Stimulated activated CD8-positive, alpha-beta memory T cell treated with anti-CD3 and anti-CD28 coated beads, Interleukin-4, amount 100 ng/mL, for 4 hours (primary cell): ENCODE measurements around the gene PRR36.
A peak's percentile ranks its signal among the peaks of the same experiment; 100 is the strongest.

Experiments used
- DNase-seq, 2 donors: peaks; one replicate each; pipeline ENCODE4 v3.0.0-alpha.2; 2020; ENCODE audit warnings: low read depth in 2 of 2, low spot score in 1 of 2

Gene PRR36

DNA sequence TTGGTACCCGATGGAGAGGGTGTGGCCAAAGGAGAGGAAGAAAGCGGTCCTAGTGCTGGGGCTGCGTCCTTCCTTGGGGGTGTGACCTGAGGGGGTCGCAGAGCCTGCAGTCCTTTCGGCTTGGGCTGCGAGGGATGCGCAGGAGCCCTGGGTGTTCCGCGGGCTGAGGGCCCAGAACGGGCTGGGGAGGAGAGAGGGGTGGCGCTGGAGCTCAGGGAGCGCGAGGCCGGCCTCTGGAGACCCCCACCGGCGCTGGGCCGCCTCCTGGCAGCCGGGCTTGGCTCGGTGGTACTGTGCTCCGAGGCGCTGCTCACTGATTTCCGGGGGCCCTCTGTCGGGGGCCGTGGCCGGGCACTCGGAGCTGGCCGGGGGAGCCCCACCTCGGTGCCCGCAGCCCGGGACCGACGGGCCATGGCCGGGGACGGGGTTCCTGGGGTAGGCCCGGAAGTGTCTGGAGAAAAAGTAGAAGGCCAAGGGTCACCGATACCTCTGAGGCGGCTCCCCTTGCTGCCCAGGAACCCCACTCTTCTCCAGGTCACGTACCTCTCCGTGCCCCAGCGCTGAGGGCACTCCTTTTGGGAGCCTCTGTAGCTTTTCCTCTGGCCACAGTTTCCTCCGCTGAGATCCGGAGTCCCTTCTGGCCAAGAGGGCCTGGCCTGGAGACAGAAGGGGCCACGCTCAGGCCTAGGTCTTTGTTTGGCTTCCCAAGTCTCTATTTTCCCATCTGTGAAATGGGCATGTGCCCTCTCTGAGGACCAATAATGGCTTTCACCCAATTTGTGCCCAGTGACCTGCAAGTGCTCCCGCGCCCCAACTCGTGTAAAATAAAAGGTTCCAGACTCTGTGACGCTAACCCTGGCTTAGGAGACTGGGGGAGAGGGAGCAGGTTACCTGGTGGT is 1.6 kb downstream of the PRR36 start:
- DNase-seq = no peak

DNA sequence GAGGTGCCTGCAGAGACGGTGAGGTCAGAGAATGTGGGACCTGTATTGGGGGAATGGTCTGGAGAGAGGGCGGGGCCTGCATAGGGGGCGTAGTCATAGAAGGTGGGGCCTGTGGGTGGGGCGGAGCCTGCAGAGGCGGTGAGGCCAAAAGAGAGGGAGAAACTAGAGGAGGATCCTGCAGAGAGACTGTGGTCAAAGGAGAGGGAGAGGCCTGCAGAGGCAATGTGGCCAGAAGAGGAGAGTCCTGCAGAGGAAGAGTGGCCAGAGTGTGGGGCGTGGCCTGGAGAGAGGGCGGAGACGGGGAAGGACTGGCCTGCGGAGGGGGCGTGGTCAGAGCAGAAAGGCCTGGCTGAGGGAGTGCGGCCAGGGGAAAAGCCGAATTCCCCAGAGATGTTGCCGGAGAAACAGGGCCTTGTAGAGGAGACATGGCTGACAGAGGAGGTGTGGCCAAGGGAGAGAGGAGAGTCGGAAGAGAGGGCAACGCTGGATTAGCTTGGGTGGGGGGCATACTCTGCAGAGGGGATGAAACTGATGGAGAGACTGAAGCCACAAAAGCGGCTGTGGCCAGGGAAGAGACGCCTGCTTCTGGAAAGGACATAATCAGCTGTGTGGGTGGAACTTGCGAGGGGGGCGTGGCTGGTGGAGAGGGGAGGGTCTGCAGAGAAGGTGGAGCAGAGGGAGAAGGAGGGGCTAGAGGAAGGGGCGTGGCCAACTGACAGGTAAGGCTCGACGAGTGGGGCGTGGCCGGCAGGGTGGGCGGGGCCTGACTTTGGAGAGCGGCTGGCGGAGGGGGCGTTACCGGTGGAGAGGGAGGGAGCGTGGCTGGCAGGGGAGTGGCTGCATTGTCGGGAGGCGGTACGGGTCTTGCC is 2.5 kb downstream of the PRR36 start:
- peak; percentile 47 to 56 for DNase-seq

DNA sequence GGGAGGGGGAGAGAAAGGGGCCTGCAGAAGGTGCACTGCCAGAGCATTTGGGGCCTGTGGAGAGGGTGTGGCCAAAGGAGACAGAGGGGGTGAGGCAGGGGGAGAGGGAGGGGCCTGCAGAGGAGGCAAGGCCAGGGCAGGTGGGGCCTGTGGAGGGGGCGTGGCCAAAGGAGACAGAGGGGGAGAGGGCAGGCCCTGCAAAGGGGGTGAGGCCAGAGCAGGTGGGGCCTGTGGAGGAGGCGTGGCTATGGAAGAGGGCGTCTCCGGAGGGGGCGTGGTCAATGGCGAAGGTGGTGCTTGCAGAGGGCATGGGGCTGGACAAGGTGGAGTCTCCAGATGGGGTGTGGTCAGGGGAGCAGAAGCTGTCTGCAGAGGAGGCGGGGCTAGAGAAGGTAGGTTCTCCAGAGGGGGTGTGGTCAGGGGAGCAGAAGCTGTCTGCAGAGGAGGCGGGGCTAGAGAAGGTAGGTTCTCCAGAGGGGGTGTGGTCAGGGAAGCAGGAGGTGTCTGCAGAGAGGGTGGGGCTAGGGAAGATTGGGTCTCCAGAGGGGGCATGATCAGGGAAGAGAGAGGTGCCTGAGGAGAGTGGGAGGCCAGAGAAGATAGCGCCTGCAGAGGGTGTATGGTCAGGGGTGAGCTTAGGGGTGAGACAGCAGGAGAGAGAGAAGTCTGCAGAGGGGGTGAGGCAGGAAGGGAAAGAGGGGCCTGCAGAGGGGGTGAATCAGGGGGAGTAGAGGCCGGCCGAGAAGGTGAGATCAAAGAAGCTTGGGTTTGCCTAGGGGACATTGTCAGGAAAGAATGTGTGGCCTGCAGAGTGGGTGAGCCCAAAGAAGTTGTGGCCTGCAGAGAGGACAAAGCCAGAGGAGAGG is 3.4 kb downstream of the PRR36 start:
- no peak for DNase-seq

DNA sequence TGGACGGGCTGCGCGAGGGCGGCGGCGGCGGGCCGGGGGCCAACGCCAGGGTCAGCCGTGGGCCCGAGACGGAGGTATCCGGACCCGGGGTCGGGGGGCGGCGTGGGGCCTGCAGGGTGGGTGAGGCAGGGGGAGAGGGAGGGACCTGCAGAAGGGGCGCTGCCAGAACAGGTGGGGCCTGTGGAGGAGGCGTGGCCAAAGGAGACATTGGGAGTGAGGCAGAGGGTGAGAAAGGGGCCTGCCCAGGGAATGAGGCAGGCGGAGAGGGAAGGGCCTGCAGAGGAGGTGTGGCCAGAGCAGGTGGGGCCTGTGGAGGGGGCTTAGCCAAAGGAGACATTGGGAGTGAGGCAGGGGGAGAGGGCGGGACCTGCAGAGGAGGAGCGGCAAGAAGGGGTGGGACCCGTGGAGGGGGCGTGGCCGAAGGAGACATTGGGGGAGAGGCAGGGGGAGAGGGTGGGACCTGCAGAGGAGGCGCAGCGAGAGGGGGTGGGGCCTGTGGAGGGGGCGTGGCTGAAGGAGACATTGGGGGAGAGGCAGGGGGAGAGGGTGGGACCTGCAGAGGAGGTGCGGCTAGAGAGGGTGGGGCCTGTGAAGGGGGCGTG is 4.2 kb downstream of the PRR36 start:
- DNase-seq = no peak

DNA sequence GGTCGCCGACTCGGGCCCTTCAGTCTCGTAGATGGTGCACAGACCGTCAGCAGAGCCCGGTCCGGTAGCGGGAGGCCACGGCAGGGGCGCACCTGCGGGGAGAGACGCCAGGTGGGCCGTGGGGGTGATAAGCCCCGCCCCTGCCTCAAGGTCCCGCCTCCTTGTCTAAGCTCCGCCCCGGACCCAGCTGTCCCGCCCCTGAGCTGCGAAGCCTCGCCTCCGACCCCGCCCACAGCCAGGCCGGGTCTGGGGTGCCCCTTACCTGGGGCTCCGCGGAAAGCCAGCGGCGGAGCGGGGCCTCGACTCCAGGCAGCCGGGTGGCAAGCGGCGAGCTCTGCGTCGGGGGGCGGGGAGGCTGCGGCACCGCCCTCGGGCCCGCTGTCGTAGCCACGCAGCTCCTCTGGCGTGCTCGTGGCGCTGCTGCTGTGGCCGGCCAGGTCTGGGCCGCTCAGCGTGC is 4.7 kb downstream of the PRR36 start:
- peak; percentile 53 to 63 for DNase-seq

DNA sequence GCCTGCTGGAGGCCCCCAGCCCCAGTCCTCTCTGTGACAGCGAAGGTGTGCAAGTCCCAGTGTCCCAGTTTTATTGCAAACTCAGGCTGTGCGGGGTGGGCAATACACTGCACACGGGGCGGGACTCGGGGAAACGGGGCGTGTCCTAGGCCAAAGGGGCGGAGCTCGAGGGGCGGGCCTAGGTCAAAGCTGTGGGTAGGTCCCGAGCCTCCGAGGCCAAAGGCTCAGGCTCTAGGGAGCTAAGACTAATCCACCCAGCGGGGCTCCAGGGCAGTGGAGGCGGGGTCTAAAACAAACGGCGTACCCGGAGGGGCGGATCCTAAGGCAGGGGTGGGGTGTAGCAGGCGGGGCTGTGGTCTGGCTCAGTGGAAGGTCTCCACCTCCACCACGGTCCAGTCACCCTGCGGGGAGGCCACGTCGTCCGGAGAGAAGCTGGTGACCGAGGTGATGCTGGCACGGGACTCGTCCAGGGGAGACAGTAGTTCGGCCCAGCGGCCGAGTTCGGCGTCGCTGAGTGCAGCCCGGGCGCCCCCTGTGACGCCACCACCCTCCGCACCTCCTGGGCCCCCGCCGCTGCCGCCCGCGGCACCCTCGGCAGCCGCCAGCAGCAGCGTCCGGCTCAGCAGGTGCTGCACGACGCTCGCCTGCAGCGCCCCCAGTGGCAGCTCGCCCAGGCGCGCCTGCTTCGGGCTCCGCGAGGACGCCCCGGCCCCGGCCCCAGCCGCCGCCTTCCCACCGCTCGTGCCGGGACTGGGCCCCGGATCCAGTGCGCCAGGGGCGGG is 5.3 kb downstream of the PRR36 start:
- peak; percentile 47 to 48 for DNase-seq

DNA sequence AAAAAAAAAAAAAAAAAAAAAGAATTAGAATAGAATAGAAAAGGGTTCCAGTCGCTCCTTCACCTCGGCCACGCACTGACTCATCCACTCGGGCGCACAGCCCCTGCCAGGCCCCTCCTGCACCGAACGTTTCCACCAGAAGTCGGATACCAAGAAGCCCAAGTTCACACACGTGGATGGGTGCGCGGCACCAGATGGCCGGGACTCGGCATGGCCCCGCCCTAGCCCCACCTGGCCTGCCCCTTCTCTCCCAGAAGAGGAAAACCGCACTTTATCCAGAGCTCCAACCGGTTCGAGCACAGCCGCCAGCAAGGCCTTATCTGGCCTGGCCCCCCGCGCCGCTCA is 5.9 kb downstream of the PRR36 start:
- no peak for DNase-seq

DNA sequence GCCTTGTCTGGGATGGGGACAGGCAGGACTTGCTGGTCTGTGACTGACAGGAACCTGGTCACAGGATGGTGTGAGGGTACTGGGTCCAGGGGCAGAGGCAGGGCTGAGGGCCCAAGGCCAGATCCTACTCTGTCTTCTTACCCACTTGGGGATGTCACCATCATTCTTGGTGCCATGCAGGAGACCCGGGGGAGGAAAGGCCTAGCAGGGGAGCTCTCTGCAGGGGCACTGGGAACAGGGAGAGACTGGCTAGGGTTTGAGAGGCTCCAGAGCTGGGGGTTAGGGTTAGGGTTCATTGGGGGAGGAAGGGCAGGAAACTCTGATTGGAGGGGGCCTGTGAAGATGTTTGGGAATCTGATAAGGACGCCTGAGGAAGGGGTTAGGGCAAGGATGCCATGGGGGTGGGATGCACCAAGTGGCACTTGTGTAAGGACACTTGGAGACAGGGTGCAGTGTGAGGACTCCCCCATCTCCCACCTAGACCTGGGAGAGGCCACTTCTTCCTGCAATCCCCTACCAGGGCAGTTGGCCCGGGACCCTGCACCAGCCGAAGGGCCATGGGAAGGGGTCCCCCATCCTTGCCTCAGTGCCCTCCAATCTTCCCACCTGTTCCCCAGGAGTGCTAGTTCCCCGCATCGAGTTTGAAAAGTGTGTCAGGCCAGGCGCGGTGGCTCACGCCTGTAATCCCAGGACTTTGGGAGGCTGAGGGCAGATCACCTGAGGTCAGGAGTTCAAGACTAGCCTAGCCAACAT is 6.9 kb downstream of the PRR36 start:
- no peak for DNase-seq

DNA sequence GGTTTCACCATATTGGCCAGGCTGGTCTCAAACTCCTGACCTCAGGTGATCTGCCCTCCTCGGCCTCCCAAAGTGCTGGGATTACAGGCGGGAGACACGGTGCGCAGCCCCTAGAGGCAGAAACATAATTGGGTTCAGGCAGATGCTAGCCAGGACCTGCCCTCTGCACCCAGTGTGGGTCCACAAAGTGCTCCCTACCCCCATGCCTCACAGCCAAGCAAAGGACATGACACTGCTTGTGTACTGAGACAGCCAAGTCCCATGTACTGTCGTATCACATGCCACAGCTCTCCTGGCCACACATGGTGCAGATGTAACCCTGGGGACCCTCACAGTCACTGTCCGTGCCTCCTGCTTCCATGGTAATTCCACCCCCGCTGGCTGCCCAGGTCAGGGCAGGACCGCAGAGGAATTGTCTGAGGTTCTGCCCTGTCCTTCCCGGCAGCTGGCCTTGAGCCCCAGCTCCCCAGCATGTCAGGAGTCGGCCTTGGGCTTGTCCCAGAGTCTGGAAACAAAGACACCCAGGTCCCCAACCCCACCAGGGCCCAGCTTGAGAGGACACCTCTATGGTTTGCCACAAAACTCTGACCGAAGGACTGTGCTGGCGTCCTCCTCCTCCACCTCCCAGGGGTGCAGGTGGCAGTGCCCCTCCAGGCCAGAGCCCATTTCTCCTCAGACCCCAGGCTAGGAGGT is 7.6 kb downstream of the PRR36 start:
- no peak for DNase-seq

DNA sequence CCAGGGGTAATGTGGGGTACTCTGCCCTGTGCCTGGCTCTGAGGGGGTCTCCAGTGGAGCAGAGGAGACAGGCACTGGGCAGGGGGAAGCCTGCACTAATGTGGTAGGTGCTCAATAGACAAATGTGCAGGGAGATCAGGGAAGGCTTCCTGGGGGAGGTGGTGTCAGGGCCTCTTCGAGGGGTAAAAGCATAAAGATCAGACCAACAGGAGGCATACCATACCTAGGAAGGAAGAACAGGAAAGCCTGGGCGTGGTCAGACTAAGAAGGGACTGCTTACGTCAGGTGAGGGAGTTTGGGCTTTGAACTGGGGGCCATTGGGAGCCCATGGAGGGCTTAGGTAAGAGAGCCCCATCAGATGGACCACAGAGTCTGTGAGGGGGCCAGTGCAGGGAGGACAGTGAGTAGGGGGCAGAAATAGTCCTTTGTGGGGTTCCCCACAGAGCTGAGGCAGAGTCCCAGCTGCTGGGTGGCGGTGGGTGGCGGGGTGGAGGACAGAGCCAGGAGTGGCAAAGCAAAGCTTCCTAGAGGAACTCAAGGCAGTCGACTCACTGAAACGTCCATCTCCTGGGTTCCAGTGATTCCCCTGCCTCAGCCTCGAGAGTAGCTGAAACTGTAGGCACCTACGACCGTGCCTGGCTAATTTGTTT is 8.8 kb downstream of the PRR36 start:
- DNase-seq = no peak

DNA sequence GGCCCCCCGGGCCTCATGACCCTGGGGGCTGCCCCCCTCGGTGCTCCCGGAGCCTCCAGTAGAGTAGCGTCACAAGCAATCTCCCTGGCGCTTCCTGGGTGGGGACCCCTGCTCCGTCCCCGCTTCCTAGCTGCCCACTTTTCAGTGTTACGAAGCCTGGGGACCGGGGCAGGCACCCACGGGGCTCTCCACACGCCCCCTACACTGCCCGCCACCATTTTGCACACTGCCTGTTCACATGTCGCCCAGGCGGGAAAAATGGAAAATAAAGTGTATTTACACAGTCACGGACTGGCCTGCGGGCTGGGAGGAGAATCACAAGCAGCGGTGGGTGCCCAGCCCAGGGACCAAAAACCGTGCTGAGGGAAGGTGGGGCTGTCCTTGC is 9.5 kb downstream of the PRR36 start:
- DNase-seq = no peak

DNA sequence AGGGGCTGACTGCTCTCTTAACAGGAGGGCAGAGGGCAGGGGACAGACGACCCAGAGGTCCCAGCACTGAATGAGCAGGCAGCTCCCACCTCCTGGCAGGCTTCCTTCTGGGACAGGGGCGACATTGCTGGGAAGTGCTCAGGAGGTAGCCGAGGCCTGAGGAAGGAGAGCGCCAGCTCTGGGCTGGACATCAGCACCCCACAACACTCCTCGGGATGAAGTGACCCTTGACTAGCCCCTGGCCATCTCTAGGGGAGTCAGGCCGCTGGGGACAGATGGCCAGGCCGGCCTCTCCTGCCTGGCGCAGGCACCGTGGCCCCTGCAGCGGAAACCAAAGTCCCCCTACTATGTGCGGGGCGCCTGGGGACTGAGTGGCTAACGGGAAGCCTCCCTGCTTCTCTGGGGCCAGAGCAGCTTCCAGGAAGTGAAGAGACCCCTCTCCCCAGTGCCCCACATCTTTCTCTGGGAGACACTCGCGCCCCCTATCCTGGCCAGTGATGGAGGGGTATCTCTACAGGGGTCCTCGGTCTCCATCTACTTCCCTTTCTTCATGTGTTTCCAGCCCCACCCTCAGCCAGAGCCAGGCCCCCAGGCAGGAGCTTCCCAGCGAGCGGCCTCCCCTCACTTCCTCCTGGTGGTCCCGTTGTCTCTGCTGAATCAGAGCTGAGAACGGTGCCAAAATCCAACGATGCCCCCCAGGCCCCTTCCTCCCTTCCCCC is 10.1 kb downstream of the PRR36 start:
- DNase-seq = no peak

DNA sequence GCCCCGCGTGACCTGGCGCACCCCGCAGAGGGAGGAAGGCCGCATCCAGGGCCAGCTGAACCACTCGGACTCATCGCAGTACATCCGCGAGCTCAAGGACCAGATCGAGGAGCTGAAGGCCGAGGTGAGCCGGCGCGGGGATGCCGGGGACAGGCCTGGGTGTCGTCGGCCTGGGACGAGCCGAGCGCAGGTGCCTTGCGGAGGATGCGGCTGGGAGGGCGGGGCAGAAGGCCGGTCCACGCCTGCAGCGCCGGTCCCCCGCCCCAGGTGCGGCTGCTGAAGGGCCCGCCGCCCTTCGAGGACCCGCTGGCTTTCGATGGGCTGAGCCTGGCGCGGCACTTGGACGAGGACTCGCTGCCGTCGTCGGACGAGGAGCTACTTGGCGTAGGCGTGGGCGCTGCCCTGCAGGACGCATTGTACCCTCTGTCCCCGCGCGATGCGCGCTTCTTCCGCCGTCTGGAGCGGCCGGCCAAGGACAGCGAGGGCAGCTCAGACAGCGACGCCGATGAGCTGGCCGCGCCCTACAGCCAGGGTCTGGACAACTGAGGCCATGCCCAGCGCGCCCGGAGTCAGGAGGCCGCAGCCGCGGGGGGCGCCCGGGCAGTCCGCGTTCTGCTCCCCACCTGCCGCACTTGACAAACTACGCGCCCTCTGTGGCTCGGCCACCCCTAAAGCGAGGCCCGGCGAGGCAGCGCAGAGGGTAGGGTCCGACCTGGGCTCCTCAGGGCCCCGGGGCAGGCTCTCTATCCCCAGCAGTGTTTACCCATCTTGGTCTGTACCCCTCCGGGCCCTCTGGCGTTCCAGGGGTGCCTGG is 10.8 kb downstream of the PRR36 start:
- no peak for DNase-seq

DNA sequence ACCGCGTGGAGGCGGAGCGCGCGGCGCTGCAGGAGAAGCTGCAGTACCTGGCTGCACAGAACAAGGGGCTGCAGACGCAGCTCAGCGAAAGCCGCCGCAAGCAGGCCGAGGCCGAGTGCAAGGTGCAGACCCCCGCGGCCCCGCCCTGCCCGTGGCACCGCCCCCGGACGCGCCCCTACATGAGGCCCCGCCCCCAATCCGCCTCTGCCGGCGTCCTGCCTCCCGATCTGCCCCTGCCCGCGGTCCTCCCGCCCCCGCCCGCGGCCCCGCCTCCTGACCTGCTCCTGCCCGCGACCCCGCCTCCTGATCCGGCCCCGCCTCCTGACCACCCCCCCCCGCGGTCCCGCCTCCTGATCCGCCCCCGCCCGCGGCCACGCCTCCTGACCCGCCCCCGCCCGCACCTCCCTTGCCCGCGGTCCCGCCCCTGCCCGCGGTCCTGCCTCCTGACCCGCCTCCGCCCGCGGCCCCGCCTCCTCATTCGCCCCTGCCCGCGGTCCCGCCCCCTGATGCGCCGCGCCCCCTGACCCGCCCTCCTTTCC is 11.7 kb downstream of the PRR36 start:
- DNase-seq = peak; percentile 20 to 44

DNA sequence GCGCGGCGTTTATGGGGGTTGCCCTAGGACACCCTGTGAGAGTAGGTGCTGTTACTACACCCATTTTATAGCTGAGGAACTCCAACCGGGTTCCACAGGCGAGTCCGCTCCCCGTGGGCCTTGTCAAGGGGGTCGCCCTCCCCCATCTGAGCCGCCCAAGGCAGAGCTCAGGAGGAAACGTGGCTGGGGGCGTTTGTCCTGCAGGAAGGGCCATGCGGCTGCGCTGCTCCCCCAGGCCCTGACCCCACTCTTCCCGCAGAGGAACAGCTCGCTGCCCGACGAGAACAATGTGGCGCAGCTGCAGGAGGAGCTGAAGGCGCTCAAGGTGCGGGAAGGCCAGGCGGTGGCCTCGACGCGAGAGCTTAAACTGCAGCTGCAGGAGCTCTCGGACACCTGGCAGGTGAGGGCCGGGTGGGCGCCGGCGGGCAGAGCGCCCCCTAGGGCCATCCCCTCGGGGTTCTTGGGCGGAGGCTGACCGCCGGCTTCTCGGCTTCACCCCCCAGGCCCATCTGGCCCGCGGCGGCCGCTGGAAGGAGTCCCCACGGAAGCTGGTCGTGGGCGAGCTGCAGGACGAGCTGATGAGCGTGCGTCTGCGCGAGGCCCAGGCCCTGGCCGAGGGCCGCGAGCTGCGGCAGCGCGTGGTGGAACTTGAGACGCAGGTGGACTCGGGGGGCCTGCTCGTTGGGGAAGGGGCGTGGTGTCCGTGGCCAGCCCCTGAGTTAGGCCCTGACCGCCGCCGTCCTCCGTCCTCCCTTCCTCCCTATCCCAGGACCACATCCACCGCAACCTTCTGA is 12.4 kb downstream of the PRR36 start:
- no peak for DNase-seq
